HepG2 (cell line): Measurements from ENCODE around the gene AGRN. TPM values are rescaled to one million over a fixed set of nuclear protein-coding genes. Genes with fewer than 3 reads are reported as not detected.

Experiments used
- ATAC-seq: fragments of 200-7000 bp; cut with Tn5 transposase; 3 replicates; pipeline ENCODE4 v1.9.1; 2020; ENCODE audit warnings: mild to moderate bottlenecking, moderate library complexity
- BruUV-seq: library from RNA; stranded (reverse); fragments of 400-500 nt; replicated peaks from 2 replicates; lab custom pipeline; 2021; lab: Mats Ljungman, UMichigan
- CTCF ChIA-PET: fragments of 300-600 bp; formaldehyde crosslinking; extraction: SDS; loops from one replicate; lab custom pipeline; 2021; ENCODE audit warnings: low total read pairs, inconsistent platforms, low intra/inter-chr PET ratio; lab: Yijun Ruan, JAX
- POLR2A ChIA-PET: fragments of 350-600 bp; sonication (Branson Sonifier 250); formaldehyde crosslinking; loops from one replicate; lab custom pipeline; 2020; ENCODE audit warnings: antibody characterized with exemption, inconsistent platforms; lab: Yijun Ruan, JAX
- DNase-seq: peaks from one replicate; pipeline ENCODE4 v3.0.0-alpha.2; 2015; ENCODE audit warnings: low spot score
- FAIRE-seq: peaks from 3 replicates; lab custom pipeline; 2011; peaks lifted over from hg19 to GRCh38; lab: Jason Lieb, UNC
- H2AFZ ChIP-seq: one replicate; pipeline ENCODE4 v1.6.1; 2011; ENCODE audit warnings: low read length, inconsistent platforms
- H3K27ac ChIP-seq: fragments of 300-600 bp; 3 replicates; pipeline ENCODE4 v1.8.0; 2011; ENCODE audit warnings: mixed run types, mild to moderate bottlenecking, mixed read lengths, low read length, inconsistent platforms; ENCODE audit not compliant: insufficient read depth; ENCODE audit errors: extremely low read length
- H3K27me3 ChIP-seq, 2 experiments: fragments of 200-600 bp in 1 of 2; 2 replicates in 1 of 2; 3 replicates in 1 of 2; pipeline versions ENCODE4 v1.6.0 to v1.8.0; 2011; ENCODE audit warnings: low read length in 2 of 2, mild to moderate bottlenecking in 2 of 2, moderate library complexity in 2 of 2, inconsistent platforms in 1 of 2; ENCODE audit not compliant: insufficient read depth in 2 of 2, control insufficient read depth in 1 of 2
- H3K36me3 ChIP-seq, 2 experiments: fragments of 200-600 bp in 1 of 2; replicated peaks in 1 of 2; 2 replicates in 1 of 2; 3 replicates in 1 of 2; pipeline versions ENCODE4 v1.5.1 to v1.8.0; 2011; ENCODE audit warnings: low read length in 2 of 2, inconsistent platforms in 1 of 2; ENCODE audit not compliant: insufficient read depth in 2 of 2, control insufficient read depth in 1 of 2
- H3K4me1 ChIP-seq: 2 replicates; pipeline ENCODE4 v1.5.1; 2012; ENCODE audit warnings: low read length, inconsistent platforms; ENCODE audit not compliant: insufficient read depth
- H3K4me2 ChIP-seq: 2 replicates; pipeline ENCODE4 v1.6.0; 2011; ENCODE audit warnings: low read depth, low read length, inconsistent platforms
- H3K4me3 ChIP-seq, 3 experiments: fragments of 200-600 bp in 1 of 3; sonication (generic), shearing (Covaris generic) in 1 of 3; replicated peaks in 1 of 3; 2 replicates each; pipeline ENCODE4 v1.5.1; 2011 to 2016; ENCODE audit warnings: low read length in 3 of 3, inconsistent platforms in 2 of 3, low read depth in 2 of 3, mild to moderate bottlenecking in 2 of 3, control low read depth in 1 of 3, mixed read lengths in 1 of 3; ENCODE audit not compliant: insufficient read depth in 1 of 3
- H3K79me2 ChIP-seq: one replicate; pipeline ENCODE4 v1.6.1; 2011; ENCODE audit warnings: low read length, inconsistent platforms; ENCODE audit not compliant: insufficient read depth
- H3K9ac ChIP-seq: 2 replicates; pipeline ENCODE4 v1.6.0; 2011; ENCODE audit warnings: mild to moderate bottlenecking, low read depth, low read length, inconsistent platforms; ENCODE audit not compliant: insufficient read depth
- H3K9me3 ChIP-seq: 2 replicates; pipeline ENCODE4 v1.5.1; 2012; ENCODE audit warnings: mild to moderate bottlenecking, low read length
- H4K20me1 ChIP-seq: 2 replicates; pipeline ENCODE4 v1.6.0; 2011; ENCODE audit warnings: inconsistent platforms, mild to moderate bottlenecking, low read length, moderate library complexity; ENCODE audit not compliant: insufficient read depth
- GLI4 ChIP-seq: sonication (generic); formaldehyde crosslinking; IDR thresholded peaks from 2 replicates; pipeline ENCODE4 v1.5.1; 2020; ENCODE audit warnings: missing genetic modification reagents, mild to moderate bottlenecking, moderate library complexity, borderline replicate concordance
- HNF4A ChIP-seq: sonication (generic); formaldehyde crosslinking; IDR thresholded peaks from 2 replicates; pipeline ENCODE4 v1.4.0; 2020; ENCODE audit warnings: missing genetic modification reagents
- KDM4B ChIP-seq: sonication (generic); formaldehyde crosslinking; IDR thresholded peaks from 2 replicates; pipeline ENCODE4 v1.4.0; 2020; ENCODE audit warnings: missing genetic modification reagents
- KLF15 ChIP-seq: sonication (generic); formaldehyde crosslinking; IDR thresholded peaks from 2 replicates; pipeline ENCODE4 v1.8.1; 2023; ENCODE audit warnings: borderline replicate concordance, mild to moderate bottlenecking, inconsistent platforms, missing genetic modification reagents, mixed read lengths
- NFKB2 ChIP-seq: sonication (generic); formaldehyde crosslinking; IDR thresholded peaks from 2 replicates; pipeline ENCODE4 v1.4.0; 2020; ENCODE audit warnings: missing genetic modification reagents, borderline replicate concordance
- RARG ChIP-seq: sonication (generic); formaldehyde crosslinking; IDR thresholded peaks from 2 replicates; pipeline ENCODE4 v1.4.0; 2020; ENCODE audit warnings: low read depth, mild to moderate bottlenecking, missing genetic modification reagents
- SNRNP70 ChIP-seq: fragments of 200-400 bp; formaldehyde crosslinking; IDR thresholded peaks from 2 replicates; pipeline ENCODE4 v1.6.1; 2017; ENCODE audit warnings: mild to moderate bottlenecking, low read depth, low read length, moderate library complexity
- THYN1 ChIP-seq: sonication (generic); formaldehyde crosslinking; IDR thresholded peaks from 2 replicates; pipeline ENCODE4 v1.8.1; 2023; ENCODE audit warnings: low read depth, mild to moderate bottlenecking, moderate library complexity, missing genetic modification reagents, borderline replicate concordance
- ZC3H4 ChIP-seq: sonication (generic); formaldehyde crosslinking; IDR thresholded peaks from 2 replicates; pipeline ENCODE4 v1.4.0; 2020; ENCODE audit warnings: missing genetic modification reagents, borderline replicate concordance
- ZNF225 ChIP-seq: sonication (generic); formaldehyde crosslinking; IDR thresholded peaks from 2 replicates; pipeline ENCODE4 v1.4.0; 2020; ENCODE audit warnings: mild to moderate bottlenecking, missing genetic modification reagents
- ZNF282 ChIP-seq: fragments of 450-650 bp; IDR thresholded peaks from 2 replicates; pipeline ENCODE4 v1.6.1; 2018; ENCODE audit not compliant: partially characterized antibody
- ZNF333 ChIP-seq: sonication (generic); formaldehyde crosslinking; IDR thresholded peaks from 2 replicates; pipeline ENCODE4 v1.4.0; 2020; ENCODE audit warnings: mild to moderate bottlenecking, missing genetic modification reagents, borderline replicate concordance
- WGBS: methylation state at CpG from one replicate; pipeline ENCODE4 v1.1.6; 2017; ENCODE audit warnings: low lambda C conversion rate; 5-methylcytosine and 5-hydroxymethylcytosine counted together
- in situ Hi-C: cut with HindIII; loops from 2 replicates; pipeline ENCODE4 v1.10.0; 2017; ENCODE audit warnings: low pct_unique_long_range_greater_than_20kb; ENCODE audit not compliant: extremely low pct_ligation_motif_present
- intact Hi-C: fragments of 100-400 bp; cut with micrococcal nuclease; formaldehyde crosslinking; loops from one replicate; pipeline ENCODE4 v1.10.0; 2022; ENCODE audit not compliant: unreplicated experiment
- polyA plus RNA-seq, 8 experiments: library from polyadenylated mRNA; depleted of rRNA in 3 of 8; stranded (reverse) in 7 of 8; unstranded in 1 of 8; fragments of >200 nt; fragmentation: Illumina TruSeq in 4 of 8; extraction: Trizol in 4 of 8; gene quantifications; 2 replicates each; pipeline versions ENCODE4 v1.2.1 to v1.2.3, GENCODE V29; 2011 to 2016; ENCODE audit warnings: low read depth in 4 of 8, missing spikeins in 1 of 8, mixed read lengths in 1 of 8; ENCODE audit not compliant: insufficient read depth in 1 of 8
- total RNA-seq, 5 experiments: library from RNA; depleted of rRNA; stranded (reverse); fragments of >200 nt; fragmentation: Illumina TruSeq; extraction: Trizol; gene quantifications; 2 replicates each; pipeline ENCODE4 v1.2.3, GENCODE V29; 2016; ENCODE audit warnings: low read depth in 1 of 5
- TF ChIP-seq, protein P1 (sequence below): sonication (generic); formaldehyde crosslinking; IDR thresholded peaks from 2 replicates; pipeline ENCODE4 v1.5.0; 2020; ENCODE audit warnings: missing genetic modification reagents
- TF ChIP-seq, protein P2 (sequence below): sonication (generic); formaldehyde crosslinking; IDR thresholded peaks from 2 replicates; pipeline ENCODE4 v1.4.0; 2020; ENCODE audit warnings: missing genetic modification reagents, borderline replicate concordance
- TF ChIP-seq, protein P3 (sequence below): sonication (generic); formaldehyde crosslinking; IDR thresholded peaks from 2 replicates; pipeline ENCODE4 v1.5.1; 2020; ENCODE audit warnings: mild to moderate bottlenecking, missing genetic modification reagents, moderate library complexity

The AGRN gene
- total and polyA plus RNA-seq, 2 of the 13 experiments (the other 11 are each of a cell fraction or from before 2014, with no cell fraction given): 29.8 to 65.2 TPM

DNA sequence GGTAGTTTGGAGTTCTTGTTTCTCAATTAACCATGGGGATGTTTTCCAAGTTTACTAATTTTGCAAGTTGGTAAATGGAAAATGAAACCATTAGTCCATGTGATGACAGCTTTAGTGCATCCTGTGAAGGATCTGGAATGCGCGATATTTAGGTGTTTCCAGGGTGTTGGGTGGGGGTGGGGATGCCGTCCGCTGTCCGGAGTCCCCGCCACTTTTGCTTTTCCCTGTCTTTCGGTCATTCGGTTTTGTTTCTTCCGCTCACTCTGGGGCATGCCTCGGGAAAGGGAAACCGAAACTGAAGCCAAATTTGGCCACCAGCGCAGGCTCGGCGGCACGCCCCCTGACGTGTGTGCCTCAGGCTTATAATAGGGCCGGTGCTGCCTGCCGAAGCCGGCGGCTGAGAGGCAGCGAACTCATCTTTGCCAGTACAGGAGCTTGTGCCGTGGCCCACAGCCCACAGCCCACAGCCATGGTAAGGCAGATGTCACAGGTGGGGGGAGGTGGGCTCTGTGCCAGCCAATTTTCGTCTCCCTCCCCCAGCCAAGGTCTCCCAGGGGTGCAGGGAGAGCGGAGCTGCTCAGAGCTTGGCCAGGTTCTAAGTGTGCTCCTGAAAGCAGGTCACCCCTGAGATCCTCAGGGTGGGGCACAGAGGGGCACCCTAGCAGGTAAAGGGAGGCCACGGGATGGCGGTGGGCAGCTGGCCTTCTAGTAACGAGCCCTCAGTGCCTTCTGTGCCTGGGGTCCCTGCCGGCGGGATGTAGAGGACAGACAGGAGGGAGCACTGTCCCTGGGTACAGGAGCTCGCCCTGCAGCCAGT lies 6.6 kb upstream of the AGRN start, which contains the start of gene ISG15:
Gene ISG15 (plus strand): TSS at position 393 of the 817 bp plus-strand sequence. CDS start 77 bp downstream, at position 470.
- BruUV-seq: no TSS peak
- in situ Hi-C loops (no loop called here), intact Hi-C loops (loop anchor here (5.0 kb wide), 1 partner anchor 44 kb away; no protein-coding TSS in a partner anchor)
- peak within 1 kb of the TSS; percentile 99 for H3K4me2 ChIP-seq
- H3K4me1 ChIP-seq: peaks cover 43% of the 10 kb centered on the region
- H4K20me1 ChIP-seq: no peaks in the 10 kb centered on the region
- ChIA-PET CTCF (interaction anchor here (1.2 to 2.8 kb wide), 2 partner anchors 51 kb away, joined by 3 to 15 read pairs; no protein-coding TSS in a partner anchor), POLR2A (interaction anchor here (0.7 to 2.1 kb wide), 9 partner anchors 8 to 274 kb away, joined by 3 to 13 read pairs (median 5); partner anchors contain the start of gene HES4)
- peak within 1 kb of the TSS; percentile 69 to 98 (median 86) for H3K4me3 ChIP-seq
- H3K9ac ChIP-seq: peak within 1 kb of the TSS; percentile 72
- H3K27ac ChIP-seq: peak within 1 kb of the TSS; percentile 60
- no peaks in the 10 kb centered on the region for H3K36me3 ChIP-seq
- 2% methylated on average over 9 of the region's 30 CpGs for WGBS
- peak; percentile 72 for FAIRE-seq
- H3K27me3 ChIP-seq: no peaks in the 10 kb centered on the region; a peak in 1 of 5 replicates
- no peaks in the 10 kb centered on the region for H3K9me3 ChIP-seq
- H3K79me2 ChIP-seq: no peaks in the 10 kb centered on the region
- peak; percentile 73 for DNase-seq
- H2AFZ ChIP-seq: no peak within 1 kb of the TSS
- peak; percentile 87 for ATAC-seq
- TF ChIP-seq HNF4A: no peak
- TF ChIP-seq, protein P1, sequence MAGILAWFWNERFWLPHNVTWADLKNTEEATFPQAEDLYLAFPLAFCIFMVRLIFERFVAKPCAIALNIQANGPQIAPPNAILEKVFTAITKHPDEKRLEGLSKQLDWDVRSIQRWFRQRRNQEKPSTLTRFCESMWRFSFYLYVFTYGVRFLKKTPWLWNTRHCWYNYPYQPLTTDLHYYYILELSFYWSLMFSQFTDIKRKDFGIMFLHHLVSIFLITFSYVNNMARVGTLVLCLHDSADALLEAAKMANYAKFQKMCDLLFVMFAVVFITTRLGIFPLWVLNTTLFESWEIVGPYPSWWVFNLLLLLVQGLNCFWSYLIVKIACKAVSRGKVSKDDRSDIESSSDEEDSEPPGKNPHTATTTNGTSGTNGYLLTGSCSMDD (CRISPR knock-in tag): no peak
- no peak for TF ChIP-seq RARG (CRISPR knock-in tag)
- no peak for TF ChIP-seq KLF15 (CRISPR knock-in tag)
- TF ChIP-seq ZC3H4 (CRISPR knock-in tag): no peak
- TF ChIP-seq KDM4B: no peak
- TF ChIP-seq, protein P2, sequence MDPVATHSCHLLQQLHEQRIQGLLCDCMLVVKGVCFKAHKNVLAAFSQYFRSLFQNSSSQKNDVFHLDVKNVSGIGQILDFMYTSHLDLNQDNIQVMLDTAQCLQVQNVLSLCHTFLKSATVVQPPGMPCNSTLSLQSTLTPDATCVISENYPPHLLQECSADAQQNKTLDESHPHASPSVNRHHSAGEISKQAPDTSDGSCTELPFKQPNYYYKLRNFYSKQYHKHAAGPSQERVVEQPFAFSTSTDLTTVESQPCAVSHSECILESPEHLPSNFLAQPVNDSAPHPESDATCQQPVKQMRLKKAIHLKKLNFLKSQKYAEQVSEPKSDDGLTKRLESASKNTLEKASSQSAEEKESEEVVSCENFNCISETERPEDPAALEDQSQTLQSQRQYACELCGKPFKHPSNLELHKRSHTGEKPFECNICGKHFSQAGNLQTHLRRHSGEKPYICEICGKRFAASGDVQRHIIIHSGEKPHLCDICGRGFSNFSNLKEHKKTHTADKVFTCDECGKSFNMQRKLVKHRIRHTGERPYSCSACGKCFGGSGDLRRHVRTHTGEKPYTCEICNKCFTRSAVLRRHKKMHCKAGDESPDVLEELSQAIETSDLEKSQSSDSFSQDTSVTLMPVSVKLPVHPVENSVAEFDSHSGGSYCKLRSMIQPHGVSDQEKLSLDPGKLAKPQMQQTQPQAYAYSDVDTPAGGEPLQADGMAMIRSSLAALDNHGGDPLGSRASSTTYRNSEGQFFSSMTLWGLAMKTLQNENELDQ (CRISPR knock-in tag): no peak
- peak; percentile 52; the same call in 1 of the 2 replicates for TF ChIP-seq NFKB2 (CRISPR knock-in tag)
- TF ChIP-seq SNRNP70: no peak
- TF ChIP-seq ZNF282: no peak
- no peak for TF ChIP-seq ZNF333 (CRISPR knock-in tag)
- TF ChIP-seq THYN1: no peak; the same call in 1 of the 2 replicates
- TF ChIP-seq GLI4: peak; percentile 9; the same call in 1 of the 2 replicates
- TF ChIP-seq, protein P3, sequence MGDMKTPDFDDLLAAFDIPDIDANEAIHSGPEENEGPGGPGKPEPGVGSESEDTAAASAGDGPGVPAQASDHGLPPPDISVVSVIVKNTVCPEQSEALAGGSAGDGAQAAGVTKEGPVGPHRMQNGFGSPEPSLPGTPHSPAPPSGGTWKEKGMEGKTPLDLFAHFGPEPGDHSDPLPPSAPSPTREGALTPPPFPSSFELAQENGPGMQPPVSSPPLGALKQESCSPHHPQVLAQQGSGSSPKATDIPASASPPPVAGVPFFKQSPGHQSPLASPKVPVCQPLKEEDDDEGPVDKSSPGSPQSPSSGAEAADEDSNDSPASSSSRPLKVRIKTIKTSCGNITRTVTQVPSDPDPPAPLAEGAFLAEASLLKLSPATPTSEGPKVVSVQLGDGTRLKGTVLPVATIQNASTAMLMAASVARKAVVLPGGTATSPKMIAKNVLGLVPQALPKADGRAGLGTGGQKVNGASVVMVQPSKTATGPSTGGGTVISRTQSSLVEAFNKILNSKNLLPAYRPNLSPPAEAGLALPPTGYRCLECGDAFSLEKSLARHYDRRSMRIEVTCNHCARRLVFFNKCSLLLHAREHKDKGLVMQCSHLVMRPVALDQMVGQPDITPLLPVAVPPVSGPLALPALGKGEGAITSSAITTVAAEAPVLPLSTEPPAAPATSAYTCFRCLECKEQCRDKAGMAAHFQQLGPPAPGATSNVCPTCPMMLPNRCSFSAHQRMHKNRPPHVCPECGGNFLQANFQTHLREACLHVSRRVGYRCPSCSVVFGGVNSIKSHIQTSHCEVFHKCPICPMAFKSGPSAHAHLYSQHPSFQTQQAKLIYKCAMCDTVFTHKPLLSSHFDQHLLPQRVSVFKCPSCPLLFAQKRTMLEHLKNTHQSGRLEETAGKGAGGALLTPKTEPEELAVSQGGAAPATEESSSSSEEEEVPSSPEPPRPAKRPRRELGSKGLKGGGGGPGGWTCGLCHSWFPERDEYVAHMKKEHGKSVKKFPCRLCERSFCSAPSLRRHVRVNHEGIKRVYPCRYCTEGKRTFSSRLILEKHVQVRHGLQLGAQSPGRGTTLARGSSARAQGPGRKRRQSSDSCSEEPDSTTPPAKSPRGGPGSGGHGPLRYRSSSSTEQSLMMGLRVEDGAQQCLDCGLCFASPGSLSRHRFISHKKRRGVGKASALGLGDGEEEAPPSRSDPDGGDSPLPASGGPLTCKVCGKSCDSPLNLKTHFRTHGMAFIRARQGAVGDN (CRISPR knock-in tag): peak; percentile 80
- no peak for TF ChIP-seq ZNF225
